ENCODE data around the gene CDH23. TPM values are rescaled to one million over a fixed set of nuclear protein-coding genes. Genes with fewer than 3 reads are reported as not detected.

Gene CDH23
- total and polyA plus RNA-seq, 2 donors (not counting 1 experiment from before 2014, with no cell fraction given) = 0.37 to 0.89 TPM

DNA sequence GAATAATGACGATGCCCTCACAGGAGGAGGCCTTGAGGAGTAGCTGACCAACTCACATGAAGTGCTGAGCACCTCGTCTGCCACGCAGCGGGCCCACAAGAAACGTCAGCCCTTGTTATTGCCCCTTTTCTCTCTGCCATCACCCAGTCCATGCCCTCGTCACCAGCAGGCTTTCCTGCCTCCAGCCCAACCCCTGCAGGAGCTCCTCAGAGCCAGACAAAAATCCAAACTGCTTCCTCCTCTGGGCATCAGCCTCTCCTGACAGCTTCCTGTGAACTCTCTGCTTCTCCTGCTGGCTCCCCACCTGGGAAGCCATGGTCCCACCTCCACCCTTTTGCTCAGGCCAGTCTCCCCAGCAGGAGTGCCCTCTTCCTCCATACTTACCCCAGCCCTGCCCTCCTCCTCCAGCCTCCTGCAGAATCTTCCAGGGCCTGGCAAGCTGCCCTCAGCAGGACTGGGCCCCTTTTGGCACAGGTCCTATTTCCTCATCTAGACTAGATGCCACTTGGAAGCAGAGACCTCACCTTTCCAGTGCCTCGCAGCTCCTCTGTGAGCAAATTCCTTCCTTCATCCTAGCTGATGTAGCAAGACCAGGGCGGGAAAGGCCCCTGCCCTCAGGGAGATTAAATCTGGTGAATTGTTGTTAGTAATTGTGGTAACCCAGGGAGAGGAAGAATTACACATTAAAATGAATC lies 207.8 kb downstream of the CDH23 start:
- Mint-ChIP-seq H3K4me3 (no peak overlapping the region), H3K27me3 (peaks cover 4% of the 10 kb centered on the region), H3K27ac (no peak overlapping the region), H3K4me1 (peaks cover 2% of the 10 kb centered on the region), H3K9me3 (ENCODE audit: insufficient read depth) (no peaks in the 10 kb centered on the region)
- intact Hi-C loops (cut with micrococcal nuclease) = no loop called here
- no peak overlapping the region for H2AFZ ChIP-seq (ENCODE audit: insufficient read depth, low read depth, low read length, poor library complexity, severe bottlenecking)
- H4K20me1 ChIP-seq (ENCODE audit: control insufficient read depth, insufficient read depth, low read length, poor library complexity, severe bottlenecking) = no peaks in the 10 kb centered on the region
- ChIA-PET CTCF (no interaction called here), POLR2A (no interaction called here)
- no peak overlapping the region for H3K9ac ChIP-seq (ENCODE audit: low read length)
- peaks cover 0 to 4% (median 0%) of the 10 kb centered on the region in 4 experiments for H3K27me3 ChIP-seq (replicated peaks in 1 of 4; ENCODE audit: control extremely low read depth in 1 of 4, control insufficient read depth in 3 of 4, insufficient read depth in 4 of 4, low read length in 3 of 4)
- no peak for DNase-seq
- no peaks in the 10 kb centered on the region for H3K36me3 ChIP-seq (replicated peaks in 1 of 2; ENCODE audit: control extremely low read depth in 1 of 2, control insufficient read depth in 1 of 2, extremely low read depth in 1 of 2, insufficient read depth in 2 of 2, low read length in 1 of 2)
- no peak overlapping the region for H3K4me2 ChIP-seq (replicated peaks; ENCODE audit: low read depth, low read length, poor library complexity, severe bottlenecking)
- TF ChIP-seq EZH2 (IDR thresholded peaks at IDR 0.05; ENCODE audit: borderline replicate concordance, insufficient read depth, low read depth, low read length, poor library complexity, severe bottlenecking) = no peak
- TF ChIP-seq, protein P1, sequence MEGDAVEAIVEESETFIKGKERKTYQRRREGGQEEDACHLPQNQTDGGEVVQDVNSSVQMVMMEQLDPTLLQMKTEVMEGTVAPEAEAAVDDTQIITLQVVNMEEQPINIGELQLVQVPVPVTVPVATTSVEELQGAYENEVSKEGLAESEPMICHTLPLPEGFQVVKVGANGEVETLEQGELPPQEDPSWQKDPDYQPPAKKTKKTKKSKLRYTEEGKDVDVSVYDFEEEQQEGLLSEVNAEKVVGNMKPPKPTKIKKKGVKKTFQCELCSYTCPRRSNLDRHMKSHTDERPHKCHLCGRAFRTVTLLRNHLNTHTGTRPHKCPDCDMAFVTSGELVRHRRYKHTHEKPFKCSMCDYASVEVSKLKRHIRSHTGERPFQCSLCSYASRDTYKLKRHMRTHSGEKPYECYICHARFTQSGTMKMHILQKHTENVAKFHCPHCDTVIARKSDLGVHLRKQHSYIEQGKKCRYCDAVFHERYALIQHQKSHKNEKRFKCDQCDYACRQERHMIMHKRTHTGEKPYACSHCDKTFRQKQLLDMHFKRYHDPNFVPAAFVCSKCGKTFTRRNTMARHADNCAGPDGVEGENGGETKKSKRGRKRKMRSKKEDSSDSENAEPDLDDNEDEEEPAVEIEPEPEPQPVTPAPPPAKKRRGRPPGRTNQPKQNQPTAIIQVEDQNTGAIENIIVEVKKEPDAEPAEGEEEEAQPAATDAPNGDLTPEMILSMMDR (IDR thresholded peaks at IDR 0.05) = no peak
- no peak overlapping the region for H3K4me3 ChIP-seq (ENCODE audit: control extremely low read depth in 1 of 5, extremely low read depth in 1 of 5, insufficient read depth in 1 of 5, low read depth in 2 of 5, low read length in 4 of 5)
- H3K9me3 ChIP-seq (ENCODE audit: control extremely low read depth in 1 of 3, control insufficient read depth in 2 of 3, insufficient read depth in 1 of 3, low read length in 2 of 3) = no peaks in the 10 kb centered on the region
- 95% methylated on average over 6 of the region's 8 CpGs for WGBS (ENCODE audit: insufficient coverage)
- no peaks in the 10 kb centered on the region for H3K79me2 ChIP-seq (ENCODE audit: control insufficient read depth, insufficient read depth, low read length)
- H3K27ac ChIP-seq (ENCODE audit: low read length in 2 of 2) = no peak overlapping the region
- H3K4me1 ChIP-seq (ENCODE audit: control insufficient read depth in 2 of 2, insufficient read depth in 2 of 2, low read length in 2 of 2) = no peaks in the 10 kb centered on the region
- no peak for ATAC-seq (ENCODE audit: low read depth)

DNA sequence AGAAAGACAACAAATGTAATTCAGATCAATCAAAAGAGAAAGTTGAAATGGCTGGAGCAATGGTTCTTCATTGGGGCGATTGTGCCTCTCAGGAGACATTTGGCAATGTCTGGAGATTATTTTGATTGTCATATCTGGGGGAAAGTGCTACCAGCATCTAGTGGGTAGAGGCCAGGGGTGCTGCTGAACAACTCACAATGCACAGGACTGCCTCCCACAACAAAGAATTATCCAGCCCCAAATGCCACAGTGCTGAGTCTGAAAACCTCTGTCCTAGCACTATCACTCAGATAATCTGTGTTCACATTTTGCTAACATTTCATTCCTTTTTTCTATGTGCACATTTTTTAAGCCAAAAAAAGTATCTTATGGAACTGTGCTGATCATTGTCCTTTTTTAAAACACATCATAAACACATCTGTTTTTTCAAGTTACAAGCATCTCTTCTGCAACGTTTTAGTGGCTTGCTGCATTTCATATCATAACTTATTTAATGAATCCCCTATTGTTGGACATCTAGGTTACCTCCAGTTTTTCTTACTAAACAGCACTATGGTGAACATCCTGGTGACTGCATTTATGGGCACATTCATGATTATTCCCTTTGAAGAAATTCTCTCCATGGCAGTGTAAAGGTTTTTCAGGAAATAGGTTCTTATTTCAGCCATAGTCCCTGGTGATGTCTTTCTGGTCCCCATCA lies 208.7 kb downstream of the CDH23 start:
- H3K79me2 ChIP-seq (ENCODE audit: control insufficient read depth, insufficient read depth, low read length) = no peaks in the 10 kb centered on the region
- no peak for ATAC-seq (ENCODE audit: low read depth)
- POLR2A ChIA-PET = no interaction called here
- H3K27ac ChIP-seq (ENCODE audit: low read length in 2 of 2) = no peak overlapping the region
- H4K20me1 ChIP-seq (ENCODE audit: control insufficient read depth, insufficient read depth, low read length, poor library complexity, severe bottlenecking) = no peaks in the 10 kb centered on the region
- TF ChIP-seq, protein P1 (IDR thresholded peaks at IDR 0.05) = no peak
- TF ChIP-seq EZH2 (IDR thresholded peaks at IDR 0.05; ENCODE audit: borderline replicate concordance, insufficient read depth, low read depth, low read length, poor library complexity, severe bottlenecking) = no peak
- no peak overlapping the region for H3K9ac ChIP-seq (ENCODE audit: low read length)
- intact Hi-C loops (cut with micrococcal nuclease) = no loop called here
- CTCF ChIA-PET = interaction anchor here (9.5 kb wide), 1 partner anchor 289 kb away, joined by 79 read pairs; the partner anchor contains the start of gene SLC29A3
- no peak overlapping the region for H3K4me2 ChIP-seq (replicated peaks; ENCODE audit: low read depth, low read length, poor library complexity, severe bottlenecking)
- DNase-seq = no peak
- H3K4me3 ChIP-seq (ENCODE audit: control extremely low read depth in 1 of 5, extremely low read depth in 1 of 5, insufficient read depth in 1 of 5, low read depth in 2 of 5, low read length in 4 of 5) = no peak overlapping the region
- 100% methylated on average over 1 of the region's 2 CpGs for WGBS (ENCODE audit: insufficient coverage)
- H3K36me3 ChIP-seq (replicated peaks in 1 of 2; ENCODE audit: control extremely low read depth in 1 of 2, control insufficient read depth in 1 of 2, extremely low read depth in 1 of 2, insufficient read depth in 2 of 2, low read length in 1 of 2) = no peaks in the 10 kb centered on the region
- Mint-ChIP-seq H3K27me3 (peaks cover 7% of the 10 kb centered on the region), H3K9me3 (ENCODE audit: insufficient read depth) (no peaks in the 10 kb centered on the region), H3K27ac (no peak overlapping the region), H3K4me3 (no peak overlapping the region), H3K4me1 (peaks cover 2% of the 10 kb centered on the region)
- H3K4me1 ChIP-seq (ENCODE audit: control insufficient read depth in 2 of 2, insufficient read depth in 2 of 2, low read length in 2 of 2) = no peaks in the 10 kb centered on the region
- H2AFZ ChIP-seq (ENCODE audit: insufficient read depth, low read depth, low read length, poor library complexity, severe bottlenecking) = no peak overlapping the region
- no peaks in the 10 kb centered on the region for H3K9me3 ChIP-seq (ENCODE audit: control extremely low read depth in 1 of 3, control insufficient read depth in 2 of 3, insufficient read depth in 1 of 3, low read length in 2 of 3)
- H3K27me3 ChIP-seq (replicated peaks in 1 of 4; ENCODE audit: control extremely low read depth in 1 of 4, control insufficient read depth in 3 of 4, insufficient read depth in 4 of 4, low read length in 3 of 4) = peaks cover 0 to 4% (median 0%) of the 10 kb centered on the region in 4 experiments
